ENCODE data around the gene PTPRN2.

Gene PTPRN2

GRCh38 chr7:157653827-157654207 is 933.8 kb downstream of the PTPRN2 start:
- H3K4me3 ChIP-seq (ENCODE audit: low read depth, low read length) = no peak overlapping the region
- TF ChIP-seq, protein P1, sequence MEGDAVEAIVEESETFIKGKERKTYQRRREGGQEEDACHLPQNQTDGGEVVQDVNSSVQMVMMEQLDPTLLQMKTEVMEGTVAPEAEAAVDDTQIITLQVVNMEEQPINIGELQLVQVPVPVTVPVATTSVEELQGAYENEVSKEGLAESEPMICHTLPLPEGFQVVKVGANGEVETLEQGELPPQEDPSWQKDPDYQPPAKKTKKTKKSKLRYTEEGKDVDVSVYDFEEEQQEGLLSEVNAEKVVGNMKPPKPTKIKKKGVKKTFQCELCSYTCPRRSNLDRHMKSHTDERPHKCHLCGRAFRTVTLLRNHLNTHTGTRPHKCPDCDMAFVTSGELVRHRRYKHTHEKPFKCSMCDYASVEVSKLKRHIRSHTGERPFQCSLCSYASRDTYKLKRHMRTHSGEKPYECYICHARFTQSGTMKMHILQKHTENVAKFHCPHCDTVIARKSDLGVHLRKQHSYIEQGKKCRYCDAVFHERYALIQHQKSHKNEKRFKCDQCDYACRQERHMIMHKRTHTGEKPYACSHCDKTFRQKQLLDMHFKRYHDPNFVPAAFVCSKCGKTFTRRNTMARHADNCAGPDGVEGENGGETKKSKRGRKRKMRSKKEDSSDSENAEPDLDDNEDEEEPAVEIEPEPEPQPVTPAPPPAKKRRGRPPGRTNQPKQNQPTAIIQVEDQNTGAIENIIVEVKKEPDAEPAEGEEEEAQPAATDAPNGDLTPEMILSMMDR (IDR thresholded peaks at IDR 0.05; ENCODE audit: low read depth, low read length) = no peak

- H3K4me3 ChIP-seq (ENCODE audit: low read depth, low read length) = no peak overlapping the region
- TF ChIP-seq, protein P1 (IDR thresholded peaks at IDR 0.05; ENCODE audit: low read depth, low read length) = no peak
These were observed 934.4 kb downstream of the PTPRN2 start for GRCh38 chr7:157652954-157653826.

GRCh38 chr7:157652161-157652953 is 935.3 kb downstream of the PTPRN2 start:
- TF ChIP-seq, protein P1 (IDR thresholded peaks at IDR 0.05; ENCODE audit: low read depth, low read length) = no peak
- H3K4me3 ChIP-seq (ENCODE audit: low read depth, low read length) = no peak overlapping the region

DNA sequence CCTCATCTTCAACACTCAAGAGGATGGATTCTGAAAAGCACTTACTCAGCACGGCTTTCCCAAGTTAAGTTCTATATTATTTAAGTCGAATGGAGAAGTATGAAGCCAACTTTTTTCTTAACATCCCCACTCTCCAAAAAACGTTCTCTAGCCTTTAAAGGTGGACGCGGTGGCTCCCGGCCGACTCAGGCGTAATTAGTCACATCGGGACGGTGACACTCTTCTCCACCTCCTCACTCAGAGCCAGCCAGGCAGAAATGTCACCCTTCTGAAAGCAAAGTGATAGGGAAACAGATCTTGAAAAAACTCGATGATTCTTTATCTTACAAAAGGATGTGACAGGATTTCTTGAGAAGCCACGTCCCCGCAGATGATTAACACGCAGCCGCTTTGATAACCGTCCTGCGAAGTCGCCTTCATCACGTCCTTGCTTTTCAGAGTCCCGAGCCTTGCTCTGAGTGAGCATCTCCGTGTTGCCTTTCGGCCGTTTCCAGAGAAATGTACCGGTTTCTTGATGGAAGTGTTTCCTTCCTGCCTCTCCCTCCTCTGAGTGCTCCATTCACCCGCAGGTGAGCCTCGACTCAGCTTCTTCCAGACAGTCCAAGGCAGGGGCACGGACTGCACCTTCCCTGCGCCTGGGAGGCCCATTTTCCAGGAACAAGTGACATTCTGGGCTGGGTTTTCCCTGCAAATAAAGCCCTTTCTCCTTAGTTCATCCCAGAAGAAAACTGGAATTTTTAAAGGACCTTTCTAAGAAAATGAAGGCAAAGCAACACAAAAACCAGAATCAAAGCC is 936.1 kb downstream of the PTPRN2 start:
- TF ChIP-seq, protein P1 (IDR thresholded peaks at IDR 0.05; ENCODE audit: low read depth, low read length) = no peak
- H3K4me3 ChIP-seq (ENCODE audit: low read depth, low read length) = no peak overlapping the region

- H3K4me3 ChIP-seq (ENCODE audit: low read depth, low read length) = no peak overlapping the region
- TF ChIP-seq, protein P1 (IDR thresholded peaks at IDR 0.05; ENCODE audit: low read depth, low read length) = no peak
These were observed 936.8 kb downstream of the PTPRN2 start for GRCh38 chr7:157650801-157651200.

DNA sequence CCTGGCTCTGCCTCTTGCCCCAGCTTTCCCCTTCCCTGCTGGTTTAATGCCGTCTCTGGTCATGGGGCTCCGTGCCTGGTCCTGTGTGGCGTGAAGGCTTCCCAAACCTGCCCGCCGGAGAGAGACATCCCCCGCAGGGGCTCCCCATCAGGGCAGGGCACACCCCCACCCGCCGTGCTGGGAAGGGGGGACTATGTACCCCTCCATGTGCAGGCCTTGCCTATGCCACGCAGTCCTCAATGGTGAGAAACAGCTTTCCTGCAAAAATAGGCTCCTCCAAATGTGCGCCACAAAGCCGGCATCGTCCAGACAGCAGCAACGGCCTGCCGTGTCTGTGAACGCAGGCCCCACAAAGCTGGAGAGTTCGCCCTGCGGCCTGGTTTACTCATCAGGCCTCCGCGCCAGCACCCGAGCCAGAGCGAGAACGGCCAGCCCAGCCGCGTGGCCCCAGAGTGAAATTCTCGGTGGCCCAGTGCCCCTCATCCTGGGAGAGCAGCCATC is 937.4 kb downstream of the PTPRN2 start:
- TF ChIP-seq, protein P1 (IDR thresholded peaks at IDR 0.05; ENCODE audit: low read depth, low read length) = no peak
- no peak overlapping the region for H3K4me3 ChIP-seq (ENCODE audit: low read depth, low read length)

Measured in WI38 (cell line).